ENCODE data around the gene GDPD3.

Gene GDPD3

DNA sequence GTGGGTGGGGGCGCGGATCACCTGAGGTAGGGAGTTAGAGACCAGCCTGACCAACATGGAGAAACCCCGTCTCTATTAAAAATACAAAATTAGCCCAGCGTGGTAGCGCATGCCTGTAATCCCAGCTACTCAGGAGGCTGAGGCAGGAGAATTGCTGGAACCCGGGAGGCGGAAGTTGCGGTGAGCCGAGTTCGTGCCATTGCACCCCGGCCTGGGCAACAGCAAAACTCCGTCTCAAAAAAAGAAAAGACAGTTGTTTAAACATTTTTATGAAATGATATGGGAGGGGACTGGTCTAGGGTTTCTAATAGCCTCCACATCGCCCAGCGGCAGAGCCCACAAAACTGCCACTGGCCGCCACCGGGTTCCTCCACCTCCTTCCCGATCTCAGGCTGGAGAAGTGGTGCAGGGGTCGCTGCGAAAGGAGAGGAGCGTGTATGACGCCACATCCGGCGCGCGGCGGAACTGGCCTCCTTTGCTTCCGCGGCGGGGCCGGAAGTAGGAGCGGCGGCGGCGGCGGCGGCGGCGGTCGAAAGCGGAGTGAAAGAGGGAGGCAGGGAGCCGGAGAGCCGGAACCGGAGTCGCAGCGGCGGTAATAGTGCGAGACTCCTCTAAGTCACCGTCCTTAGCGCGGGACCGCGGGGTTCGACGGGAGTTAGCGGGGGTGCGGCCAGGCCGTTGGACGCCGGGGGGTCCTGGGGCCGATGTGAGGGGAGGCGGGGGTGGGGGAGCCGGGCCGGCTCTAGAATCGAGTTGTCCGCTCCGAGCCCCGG, 37.6 kb downstream of the GDPD3 start, which contains the start of gene PPP4C:
TSS of gene PPP4C (plus strand) at position 492 of the 773 bp plus-strand sequence. CDS start 384 bp downstream, outside the sequence.
- peak; percentile 94 for DNase-seq

DNA sequence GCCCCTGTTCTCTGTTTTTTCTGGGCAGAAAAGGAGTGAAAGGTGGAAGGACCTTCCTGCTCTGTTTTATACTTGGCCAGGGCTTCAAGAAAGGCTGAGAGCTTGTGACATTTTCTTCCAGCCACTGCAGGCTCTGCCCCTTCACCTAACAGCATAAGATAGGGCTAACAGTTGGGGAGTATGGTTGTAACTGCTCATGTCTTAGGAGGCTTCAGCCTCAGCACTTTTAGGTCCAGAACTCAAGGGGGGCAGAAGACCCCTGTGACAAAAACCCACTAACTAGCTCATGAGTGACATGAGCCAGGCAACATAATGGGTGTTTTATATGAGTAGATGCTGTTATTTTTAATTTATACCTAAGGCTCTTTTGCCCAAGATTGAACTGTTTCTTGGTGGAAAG, 42.8 kb downstream of the GDPD3 start:
- no peak for DNase-seq

DNA sequence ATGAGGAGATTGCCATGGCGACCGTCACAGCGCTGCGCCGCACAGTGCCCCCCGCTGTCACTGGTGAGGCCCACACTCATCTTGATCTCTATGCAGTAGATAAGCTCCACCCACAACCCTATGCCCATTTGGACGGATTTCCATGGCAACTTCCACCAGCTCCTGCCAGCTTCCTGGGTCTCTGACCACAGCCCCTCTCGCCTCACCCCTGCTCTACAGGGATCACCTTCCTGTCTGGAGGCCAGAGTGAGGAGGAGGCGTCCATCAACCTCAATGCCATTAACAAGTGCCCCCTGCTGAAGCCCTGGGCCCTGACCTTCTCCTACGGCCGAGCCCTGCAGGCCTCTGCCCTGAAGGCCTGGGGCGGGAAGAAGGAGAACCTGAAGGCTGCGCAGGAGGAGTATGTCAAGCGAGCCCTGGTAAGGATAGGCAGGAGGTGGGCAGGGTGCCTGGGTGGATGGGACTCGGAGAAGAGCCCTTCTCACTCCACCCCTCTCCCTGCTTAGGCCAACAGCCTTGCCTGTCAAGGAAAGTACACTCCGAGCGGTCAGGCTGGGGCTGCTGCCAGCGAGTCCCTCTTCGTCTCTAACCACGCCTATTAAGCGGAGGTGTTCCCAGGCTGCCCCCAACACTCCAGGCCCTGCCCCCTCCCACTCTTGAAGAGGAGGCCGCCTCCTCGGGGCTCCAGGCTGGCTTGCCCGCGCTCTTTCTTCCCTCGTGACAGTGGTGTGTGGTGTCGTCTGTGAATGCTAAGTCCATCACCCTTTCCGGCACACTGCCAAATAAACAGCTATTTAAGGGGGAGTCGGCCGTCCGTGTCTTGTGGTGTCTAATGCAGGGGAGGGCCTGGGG, 43.5 kb downstream of the GDPD3 start:
- DNase-seq, result no peak

DNA sequence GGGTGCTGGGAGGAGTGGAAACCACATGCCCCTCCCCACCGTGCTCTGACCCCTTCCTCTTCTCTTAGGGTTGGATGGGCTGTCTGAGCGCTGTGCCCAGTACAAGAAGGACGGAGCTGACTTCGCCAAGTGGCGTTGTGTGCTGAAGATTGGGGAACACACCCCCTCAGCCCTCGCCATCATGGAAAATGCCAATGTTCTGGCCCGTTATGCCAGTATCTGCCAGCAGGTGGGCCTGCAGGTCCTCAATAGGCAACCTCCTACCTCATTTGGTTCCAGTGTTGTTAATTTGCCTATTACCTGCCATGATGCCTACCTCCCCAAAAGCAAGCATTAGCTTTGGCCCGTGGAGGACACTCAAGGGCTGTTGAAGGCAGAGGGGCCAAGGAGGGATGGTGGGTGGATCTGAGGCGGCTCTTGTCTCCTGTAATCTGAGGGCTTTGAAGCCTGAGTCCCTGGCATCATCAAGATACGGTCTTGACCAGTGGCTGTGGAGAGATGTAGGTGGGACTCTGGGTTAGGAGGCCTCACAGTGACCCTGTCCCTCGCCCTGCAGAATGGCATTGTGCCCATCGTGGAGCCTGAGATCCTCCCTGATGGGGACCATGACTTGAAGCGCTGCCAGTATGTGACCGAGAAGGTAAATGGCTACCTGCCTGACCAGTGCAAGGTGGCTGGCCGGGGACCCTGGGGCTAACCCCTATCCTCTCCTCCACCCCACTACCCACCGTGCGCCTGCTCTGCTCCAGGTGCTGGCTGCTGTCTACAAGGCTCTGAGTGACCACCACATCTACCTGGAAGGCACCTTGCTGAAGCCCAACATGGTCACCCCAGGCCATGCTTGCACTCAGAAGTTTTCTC, 44.4 kb downstream of the GDPD3 start:
- DNase-seq, result no peak

DNA sequence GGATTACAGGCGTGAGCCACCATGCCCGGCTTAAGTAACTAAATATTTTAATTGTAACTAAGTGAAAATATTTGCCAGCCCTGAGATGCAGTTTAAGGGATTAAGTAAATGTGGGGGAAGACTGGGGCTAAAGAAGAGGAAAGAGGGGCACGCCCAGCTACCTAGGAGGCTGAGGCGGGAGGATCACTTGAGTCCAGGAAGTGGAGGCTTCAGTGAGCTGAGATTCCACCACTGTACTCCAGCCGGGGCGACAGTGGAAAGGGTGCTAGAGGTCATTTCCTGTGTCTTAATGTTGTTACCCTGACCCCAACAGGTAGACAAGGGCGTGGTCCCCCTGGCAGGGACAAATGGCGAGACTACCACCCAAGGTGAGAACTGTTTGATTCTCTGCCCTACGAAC, 45.0 kb downstream of the GDPD3 start:
- no peak for DNase-seq

DNA sequence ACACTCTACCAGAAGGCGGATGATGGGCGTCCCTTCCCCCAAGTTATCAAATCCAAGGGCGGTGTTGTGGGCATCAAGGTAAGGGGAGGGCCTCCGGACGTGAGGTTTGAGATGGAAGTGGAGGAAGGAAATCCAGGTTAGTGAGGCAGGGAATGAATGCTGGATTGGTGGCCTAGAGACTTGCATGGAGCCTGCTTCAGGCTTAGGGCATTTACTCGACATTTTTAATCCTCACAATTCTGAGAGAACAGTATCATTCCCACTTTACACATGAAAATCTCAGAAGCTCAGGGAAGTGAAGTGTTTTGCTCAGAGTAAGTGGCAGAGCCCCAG, 45.8 kb downstream of the GDPD3 start:
- DNase-seq, result no peak

DNA sequence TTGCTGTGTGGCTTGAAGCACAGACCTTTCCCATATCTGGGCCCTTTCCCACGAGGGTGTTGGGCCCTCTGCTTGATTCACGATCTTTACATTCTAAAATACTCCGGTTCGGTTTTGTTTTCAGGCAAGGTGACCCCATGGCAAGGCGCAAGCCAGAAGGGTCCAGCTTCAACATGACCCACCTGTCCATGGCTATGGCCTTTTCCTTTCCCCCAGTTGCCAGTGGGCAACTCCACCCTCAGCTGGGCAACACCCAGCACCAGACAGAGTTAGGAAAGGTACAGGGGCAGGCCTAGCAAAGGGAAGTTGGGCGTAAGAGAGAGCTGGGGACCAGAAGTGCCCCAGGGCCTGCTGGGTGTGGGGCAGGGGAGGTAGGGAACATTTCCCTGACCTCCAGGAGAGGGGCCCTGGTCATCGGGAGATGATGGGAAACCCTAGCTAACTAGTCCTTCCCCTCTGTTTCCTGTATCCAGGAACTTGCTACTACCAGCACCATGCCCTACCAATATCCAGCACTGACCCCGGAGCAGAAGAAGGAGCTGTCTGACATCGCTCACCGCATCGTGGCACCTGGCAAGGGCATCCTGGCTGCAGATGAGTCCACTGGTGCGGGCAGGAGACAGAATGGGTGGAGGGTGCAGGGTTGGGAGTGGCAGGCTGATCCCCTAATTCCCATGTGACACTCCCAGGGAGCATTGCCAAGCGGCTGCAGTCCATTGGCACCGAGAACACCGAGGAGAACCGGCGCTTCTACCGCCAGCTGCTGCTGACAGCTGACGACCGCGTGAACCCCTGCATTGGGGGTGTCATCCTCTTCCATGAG, 46.4 kb downstream of the GDPD3 start:
- DNase-seq, result no peak

DNA sequence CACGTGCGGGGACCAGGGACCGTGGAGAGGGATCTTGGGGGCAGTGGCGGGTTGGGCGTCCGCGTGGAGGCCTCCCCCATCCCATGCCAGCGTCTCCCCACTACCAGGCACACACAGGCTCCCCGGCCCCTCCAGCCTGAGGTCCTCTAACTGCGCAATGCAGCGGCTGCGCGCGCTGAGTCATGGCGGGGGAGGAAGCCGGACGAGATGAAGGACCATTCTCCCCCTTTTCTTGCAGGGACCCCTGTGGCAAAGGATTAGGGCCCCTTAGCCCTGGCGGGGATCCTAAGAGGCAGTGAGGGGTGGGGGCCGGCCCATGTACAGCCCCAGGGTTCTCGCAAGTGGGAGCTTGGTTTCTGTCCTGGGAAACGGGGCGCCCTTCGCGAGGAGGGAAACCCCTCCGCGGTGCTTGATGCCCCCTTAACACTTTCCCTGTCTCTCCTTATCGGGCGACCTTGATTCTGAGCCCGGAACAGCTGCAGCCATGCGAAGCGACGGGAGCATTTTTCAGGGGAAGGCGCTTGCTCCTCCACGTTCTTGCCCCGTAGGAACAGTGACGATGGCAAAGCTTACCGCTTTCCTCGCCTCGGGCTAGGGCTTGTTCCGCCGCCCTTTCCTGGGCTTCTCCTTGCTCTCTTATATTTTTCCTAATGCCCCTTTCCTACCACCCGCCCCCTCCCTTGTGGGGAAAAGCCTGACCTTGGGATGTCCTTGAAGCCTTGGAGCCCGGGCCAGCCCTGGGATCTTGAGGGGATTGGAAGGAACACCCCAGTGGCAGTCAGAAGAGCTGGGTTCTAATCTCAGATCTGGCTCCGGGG, 47.2 kb downstream of the GDPD3 start:
- no peak for DNase-seq

DNA sequence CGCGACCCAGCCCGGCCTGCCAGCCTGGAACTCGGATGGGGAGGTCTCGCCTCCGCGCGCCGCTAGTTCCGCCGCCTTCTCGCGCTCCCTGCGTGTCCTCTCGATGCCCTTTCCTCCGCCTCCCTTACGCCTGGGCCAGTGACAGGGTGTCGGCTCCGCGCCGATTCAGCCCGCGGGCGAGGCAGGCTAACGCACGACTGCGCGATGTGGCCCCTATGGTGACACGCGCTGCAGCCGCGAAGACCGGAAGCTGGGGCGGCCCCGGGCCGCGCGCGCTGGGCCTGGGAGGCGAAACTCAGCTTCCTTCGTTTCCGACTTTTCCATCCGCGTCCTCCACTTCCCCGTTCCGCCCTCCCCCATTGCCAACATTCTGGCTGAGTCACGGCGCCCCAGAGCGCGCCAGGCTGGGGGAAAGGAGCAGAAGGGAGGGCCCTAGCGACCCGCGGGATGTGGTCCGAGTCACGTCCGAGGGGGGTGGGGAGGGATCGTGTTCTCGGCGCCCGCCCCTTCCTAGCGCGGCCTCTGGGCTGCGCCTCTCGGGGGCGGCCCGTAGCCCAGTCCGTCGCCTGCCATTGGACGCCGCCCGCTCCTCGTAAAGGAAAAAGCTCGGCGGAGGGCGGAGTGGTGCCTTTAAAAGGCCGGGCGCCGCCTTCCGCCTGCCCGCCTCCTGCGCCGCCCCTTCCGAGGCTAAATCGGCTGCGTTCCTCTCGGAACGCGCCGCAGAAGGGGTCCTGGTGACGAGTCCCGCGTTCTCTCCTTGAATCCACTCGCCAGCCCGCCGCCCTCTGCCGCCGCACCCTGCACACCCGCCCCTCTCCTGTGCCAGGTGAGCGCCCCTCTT, 48.0 kb downstream of the GDPD3 start, which contains the start of gene ALDOA:
TSS of gene ALDOA (plus strand) at position 659 of the 841 bp plus-strand sequence. CDS start 1,138 bp downstream, outside the sequence.
- DNase-seq, result peak; percentile 97

DNA sequence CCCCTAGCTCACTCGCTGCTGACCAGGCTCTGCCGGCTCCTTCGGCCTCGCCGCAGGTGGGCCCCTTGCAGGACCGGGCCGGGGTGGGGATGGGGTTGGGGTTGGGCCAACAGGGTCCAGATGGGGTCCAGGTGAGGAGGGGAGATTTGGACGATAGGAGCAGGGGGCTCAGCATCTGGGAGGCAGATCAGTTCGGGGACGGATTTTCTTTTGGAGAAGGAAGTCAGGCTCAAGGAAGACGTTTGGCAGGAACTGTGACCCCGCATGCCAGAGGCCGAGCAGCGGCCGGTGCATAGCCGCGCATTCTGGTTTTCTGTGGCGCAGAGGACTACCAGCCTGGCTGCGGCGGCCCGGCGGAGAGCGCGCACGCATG, 48.6 kb downstream of the GDPD3 start:
- no peak for DNase-seq

DNA sequence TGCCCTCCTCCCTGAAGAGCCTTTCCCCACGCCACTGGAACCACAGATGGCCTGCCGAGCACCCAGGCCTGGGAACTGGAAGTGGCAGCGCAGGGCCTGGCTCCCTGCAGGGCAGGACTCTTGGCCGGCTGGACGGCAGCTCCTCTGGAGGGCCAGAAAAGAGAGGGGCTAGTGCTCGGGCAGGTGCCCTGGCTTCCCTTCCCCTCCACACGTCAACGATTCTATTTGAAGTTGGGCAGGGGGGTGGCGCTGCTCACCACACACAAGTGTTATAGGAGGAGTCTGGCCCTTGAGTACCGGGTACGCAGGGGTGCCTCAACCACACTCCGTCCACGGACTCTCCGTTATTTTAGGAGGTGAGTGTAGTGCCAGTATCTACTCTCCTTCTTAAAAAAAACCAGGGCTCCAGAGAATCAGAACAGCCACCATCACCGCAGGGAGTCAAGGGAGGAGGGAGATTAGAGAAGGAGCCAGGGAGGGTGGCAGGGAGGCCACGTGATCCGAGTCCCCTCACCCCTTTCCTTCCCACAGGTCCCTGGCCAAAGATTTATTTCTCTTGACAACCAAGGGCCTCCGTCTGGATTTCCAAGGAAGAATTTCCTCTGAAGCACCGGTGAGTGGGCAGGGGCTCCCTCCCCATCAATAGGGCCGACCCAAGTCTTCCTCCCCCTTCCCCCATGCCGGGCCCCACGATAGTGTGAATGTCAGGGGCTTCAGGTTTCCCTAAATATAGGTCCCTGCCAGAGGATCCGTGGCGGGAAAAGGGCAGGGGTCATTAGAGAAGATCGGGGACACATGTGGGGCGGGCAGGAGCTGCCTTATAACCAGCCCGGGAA, 49.2 kb downstream of the GDPD3 start:
- peak; percentile 89 for DNase-seq

DNA sequence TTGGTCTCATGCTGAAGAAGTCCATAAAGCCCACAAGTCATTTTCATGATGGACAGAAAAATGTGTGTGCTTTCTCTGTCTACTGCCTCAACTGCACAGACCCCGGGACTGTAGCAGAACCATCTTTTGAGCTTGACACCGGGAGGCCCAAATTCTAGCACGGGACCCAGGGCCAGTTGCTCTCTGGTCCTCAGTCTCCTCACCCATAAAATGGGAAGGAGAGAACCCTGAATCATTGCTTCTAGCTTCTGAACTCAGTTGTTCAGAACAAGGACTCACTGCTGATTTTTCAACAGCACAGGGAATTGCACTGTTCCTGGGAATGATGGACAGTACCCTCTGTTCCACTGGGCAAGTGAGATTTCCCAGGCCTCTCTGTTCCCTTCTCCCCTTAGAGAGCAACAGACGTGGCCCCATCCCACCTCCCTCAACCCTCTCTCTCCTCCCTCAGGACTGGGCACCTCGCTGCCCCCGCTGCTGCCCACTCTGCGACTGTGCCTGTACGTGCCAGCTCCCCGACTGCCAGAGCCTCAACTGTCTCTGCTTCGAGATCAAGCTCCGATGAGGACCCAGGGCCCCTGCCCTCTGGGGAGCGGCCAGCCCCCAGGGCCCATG, 50.0 kb downstream of the GDPD3 start:
- DNase-seq, result no peak

DNA sequence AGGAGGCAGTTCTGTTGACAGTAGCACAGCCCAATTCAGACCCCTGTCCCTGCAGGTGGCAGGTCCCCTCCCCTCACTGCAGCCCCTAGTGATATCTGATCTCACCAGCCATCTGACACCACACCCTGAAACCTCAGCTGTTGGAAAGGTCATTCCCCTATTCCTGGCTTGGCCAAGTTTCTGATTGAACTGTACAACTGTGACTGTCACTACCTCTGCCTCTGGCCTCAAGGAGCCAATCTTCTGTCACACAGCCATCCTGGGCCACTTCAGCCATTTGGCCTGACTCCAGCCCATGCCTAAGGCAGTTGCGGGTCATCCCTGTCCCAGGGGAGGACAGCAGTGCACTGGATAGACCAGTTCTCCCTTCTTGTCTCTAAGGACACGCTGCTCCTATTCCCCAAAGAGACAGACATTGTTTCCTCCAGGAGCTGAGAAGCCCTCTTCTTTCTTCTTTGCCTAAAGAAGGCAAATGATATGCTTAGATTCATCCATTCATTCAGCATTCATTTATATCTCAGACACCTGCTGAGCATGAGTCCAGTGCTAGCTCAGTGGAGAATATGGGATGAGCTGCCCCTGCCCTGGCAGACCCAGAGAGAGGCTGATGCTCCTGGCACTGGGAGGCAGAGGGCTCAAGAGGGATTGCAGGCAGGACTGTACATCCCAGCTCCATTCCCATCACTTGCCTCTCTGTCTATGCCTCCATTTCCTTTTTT, 52.3 kb downstream of the GDPD3 start:
- no peak for DNase-seq

DNA sequence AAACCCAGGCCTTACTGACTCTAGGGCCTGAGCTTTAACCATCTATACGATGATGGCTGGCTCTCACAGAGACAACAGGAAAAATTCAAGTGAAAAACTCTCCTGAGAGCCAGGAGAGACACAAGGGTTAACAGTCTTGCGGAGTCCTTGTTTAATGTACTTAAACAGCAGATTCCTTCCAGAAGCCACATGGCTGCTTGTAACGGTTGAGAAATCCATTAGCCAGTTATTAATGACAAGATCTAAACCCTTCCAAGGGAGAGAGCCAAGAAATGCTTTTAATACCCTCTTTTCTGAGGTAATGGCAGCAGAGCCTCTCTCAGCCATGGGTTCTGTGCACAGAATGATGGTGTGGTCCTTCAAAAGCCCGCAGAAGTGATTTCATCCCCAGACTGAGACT, 53.0 kb downstream of the GDPD3 start:
- no peak for DNase-seq

DNA sequence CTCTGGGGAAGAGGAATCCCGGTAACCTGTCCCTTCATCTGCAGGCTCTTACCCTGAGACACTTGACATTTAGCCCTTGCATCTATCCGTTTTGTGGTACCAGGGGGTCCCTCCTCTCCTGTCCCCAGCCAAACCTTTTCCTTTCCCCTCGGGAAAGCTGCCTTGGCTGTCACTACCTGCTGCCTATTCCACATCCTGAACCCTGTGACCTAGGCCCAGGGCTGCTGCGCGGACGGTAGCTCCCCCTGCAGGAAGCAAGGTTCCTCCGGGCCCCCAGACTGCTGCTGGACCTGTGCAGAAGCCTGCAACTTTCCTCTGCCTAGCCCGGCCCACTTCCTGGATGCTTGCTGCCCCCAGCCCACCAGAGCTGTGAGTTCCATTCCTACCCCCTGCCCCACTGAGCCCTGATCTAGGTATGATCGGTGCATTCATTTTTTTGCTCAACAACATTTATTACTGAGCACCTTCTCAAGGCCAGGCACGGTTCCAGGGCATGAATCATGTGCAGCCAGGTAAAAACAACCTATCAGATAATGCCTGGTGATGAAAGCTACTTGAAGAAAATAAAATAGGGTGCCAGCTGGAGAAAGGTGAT, 58.3 kb downstream of the GDPD3 start:
- DNase-seq, result peak; percentile 70

Measured in activated CD8-positive, alpha-beta memory T cell treated with anti-CD3 and anti-CD28 coated beads for 24 hours (primary cell).